T-cell (primary cell): Measurements from ENCODE around the gene CHD3. TPM values are rescaled to one million over a fixed set of nuclear protein-coding genes. Genes with fewer than 3 reads are reported as not detected.

Experiments
- ATAC-seq, 4 experiments: fragments of 200-7000 bp in 3 of 4; fragments of 150-1000 bp in 1 of 4; cut with Tn5 transposase; replicated peaks in 1 of 4; 1 replicate in 3 of 4; 2 replicates in 1 of 4; pipeline ENCODE4 v1.10.0; 2021; ENCODE audit warnings: moderate library complexity in 3 of 4, mild to moderate bottlenecking in 2 of 4, moderate number of reproducible peaks in 1 of 4
- CTCF ChIA-PET, 2 donors: fragments of 300-600 bp; sonication (Branson Sonifier 250); formaldehyde crosslinking; loops; one replicate each; lab custom pipeline; 2022; ENCODE audit warnings: antibody characterized with exemption in 2 of 2; lab: Charles Lee
- POLR2A ChIA-PET, 2 donors: fragments of 300-600 bp; sonication (Branson Sonifier 250); formaldehyde crosslinking; loops; one replicate each; lab custom pipeline; 2022; ENCODE audit warnings: antibody characterized with exemption in 2 of 2; lab: Charles Lee
- DNase-seq, 35 experiments: peaks; one replicate each; pipeline versions ENCODE4 v3.0.0 to v3.0.0-alpha.2; 2013 to 2023
- H3K27ac ChIP-seq: one replicate; pipeline ENCODE4 v1.5.1; 2013; ENCODE audit warnings: low read length
- H3K27me3 ChIP-seq, 2 experiments: replicated peaks in 1 of 2; 1 replicate in 1 of 2; 2 replicates in 1 of 2; pipeline versions ENCODE4 v1.6.1 to v1.7.0; 2013; ENCODE audit warnings: low read length in 1 of 2, mixed read lengths in 1 of 2; ENCODE audit not compliant: control insufficient read depth in 2 of 2, insufficient read depth in 2 of 2; ENCODE audit errors: extremely low read depth in 1 of 2
- H3K36me3 ChIP-seq, 2 donors: 1 replicate in 1 of 2; 2 replicates in 1 of 2; pipeline versions ENCODE4 v1.6.1 to v1.7.0; 2013; ENCODE audit warnings: low read length in 1 of 2; ENCODE audit not compliant: control insufficient read depth in 2 of 2, insufficient read depth in 1 of 2; ENCODE audit errors: extremely low read depth in 1 of 2
- H3K4me1 ChIP-seq, 2 experiments: 1 replicate in 1 of 2; 2 replicates in 1 of 2; pipeline versions ENCODE4 v1.6.1 to v1.7.0; 2013; ENCODE audit warnings: low read length in 2 of 2, mixed read lengths in 1 of 2; ENCODE audit not compliant: insufficient read depth in 2 of 2, control insufficient read depth in 1 of 2; ENCODE audit errors: extremely low read depth in 1 of 2
- H3K4me3 ChIP-seq, 2 donors: 1 replicate in 1 of 2; 2 replicates in 1 of 2; pipeline versions ENCODE4 v1.5.1 to v1.7.0; 2013; ENCODE audit warnings: mild to moderate bottlenecking in 2 of 2, low read length in 1 of 2, moderate library complexity in 1 of 2; ENCODE audit not compliant: control insufficient read depth in 1 of 2; ENCODE audit errors: extremely low read depth in 1 of 2
- H3K9me3 ChIP-seq: 2 replicates; pipeline ENCODE4 v1.7.0; 2013
- H3K27ac Mint-ChIP-seq, 2 donors: one replicate each; pipeline ENCODE4 v1.8.0; 2020 to 2021; ENCODE audit warnings: mild to moderate bottlenecking in 2 of 2, mixed read lengths in 2 of 2
- H3K27me3 Mint-ChIP-seq, 2 donors: one replicate each; pipeline ENCODE4 v1.8.0; 2021 to 2022; ENCODE audit warnings: mixed read lengths in 2 of 2
- H3K36me3 Mint-ChIP-seq: one replicate; pipeline ENCODE4 v1.8.0; 2021; ENCODE audit warnings: mixed read lengths
- H3K4me1 Mint-ChIP-seq, 3 donors: one replicate each; pipeline ENCODE4 v1.8.0; 2020 to 2022; ENCODE audit warnings: mixed read lengths in 3 of 3, mild to moderate bottlenecking in 1 of 3
- H3K4me3 Mint-ChIP-seq, 3 donors: one replicate each; pipeline ENCODE4 v1.8.0; 2020 to 2022; ENCODE audit warnings: mild to moderate bottlenecking in 3 of 3, mixed read lengths in 3 of 3, moderate library complexity in 3 of 3
- H3K9me3 Mint-ChIP-seq, 3 donors: one replicate each; pipeline ENCODE4 v1.8.0; 2020 to 2022; ENCODE audit warnings: mixed read lengths in 3 of 3
- WGBS: methylation state at CpG from one replicate; pipeline ENCODE4 v1.1.5; 2013; ENCODE audit warnings: missing lambda C conversion rate; ENCODE audit not compliant: insufficient coverage; 5-methylcytosine and 5-hydroxymethylcytosine counted together
- total RNA-seq, 35 experiments: library from RNA in 6 of 35; stranded (reverse) in 6 of 35; fragments of 120-200 nt in 1 of 35; gene quantifications; one replicate each; pipeline versions ENCODE4 v1.2.1 to v1.2.4 and lab custom pipeline; 2013 to 2026

CHD3 gene
- total RNA-seq, 5 donors from 2014 or later (not counting 1 experiment from before 2014, with no cell fraction given) = 250 to 331 (median 274) TPM

GRCh38 chr17:7897773-7898172, 9.2 kb downstream of the CHD3 start:
- Histone ChIP-seq H3K9me3 (no peaks in the 10 kb centered on the region), H3K4me3 (no peak overlapping the region), H3K4me1 (no peaks in the 10 kb centered on the region), H3K36me3 (peaks cover 33 to 92% of the 10 kb centered on the region in 2 donors), H3K27me3 (no peaks in the 10 kb centered on the region), H3K27ac (no peak overlapping the region)
- H3K27ac Mint-ChIP-seq = peak overlapping the region; percentile 53 to 71
- ChIA-PET CTCF (interaction anchor here (0.6 to 1.7 kb wide), 6 partner anchors 15 to 82 kb away, joined by 3 to 4 read pairs (median 4); partner anchors contain the start of gene NAA38 (in 1 of the 2)), POLR2A (no interaction called here)
- no peak overlapping the region for H3K4me3 Mint-ChIP-seq
- H3K9me3 Mint-ChIP-seq = no peaks in the 10 kb centered on the region
- H3K27me3 Mint-ChIP-seq = no peaks in the 10 kb centered on the region
- ATAC-seq (peak in 2 of 4 experiments; percentile 46 to 69), DNase-seq (peak in 7 of 35 experiments; percentile 7 to 55 (median 13))
- peaks cover 73% of the 10 kb centered on the region for H3K36me3 Mint-ChIP-seq
- H3K4me1 Mint-ChIP-seq = peaks cover 6 to 11% (median 7%) of the 10 kb centered on the region in 3 donors
- WGBS = 84% methylated on average over 3 of the region's 6 CpGs

GRCh38 chr17:7903154-7904103, 14.8 kb downstream of the CHD3 start:
- CTCF ChIA-PET = no interaction called here
- H3K9me3 Mint-ChIP-seq = no peaks in the 10 kb centered on the region
- no peak overlapping the region for H3K27ac Mint-ChIP-seq
- DNase-seq (no peak), ATAC-seq (no peak)
- no peaks in the 10 kb centered on the region for H3K27me3 Mint-ChIP-seq
- H3K4me1 Mint-ChIP-seq = no peaks in the 10 kb centered on the region
- 96% methylated on average over 17 of the region's 22 CpGs for WGBS
- no peak overlapping the region for H3K4me3 Mint-ChIP-seq
- no peaks in the 10 kb centered on the region for H3K9me3 ChIP-seq
- H3K4me1 ChIP-seq = no peaks in the 10 kb centered on the region
- POLR2A ChIA-PET = no interaction called here
- H3K27me3 ChIP-seq = no peaks in the 10 kb centered on the region
- H3K4me3 ChIP-seq = no peak overlapping the region
- H3K36me3 Mint-ChIP-seq = peaks cover 77% of the 10 kb centered on the region
- no peak overlapping the region for H3K27ac ChIP-seq
- H3K36me3 ChIP-seq = peaks cover 53 to 99% of the 10 kb centered on the region in 2 donors

- H3K4me3 ChIP-seq = no peak overlapping the region
- H3K36me3 Mint-ChIP-seq = peaks cover 68% of the 10 kb centered on the region
- no peaks in the 10 kb centered on the region for H3K27me3 Mint-ChIP-seq
- no peaks in the 10 kb centered on the region for H3K9me3 Mint-ChIP-seq
- H3K36me3 ChIP-seq = peaks cover 54 to 79% of the 10 kb centered on the region in 2 donors
- peaks cover 6 to 16% (median 10%) of the 10 kb centered on the region in 3 donors for H3K4me1 Mint-ChIP-seq
- 97% methylated on average over 20 of the region's 29 CpGs for WGBS
- H3K27ac ChIP-seq = no peak overlapping the region
- H3K4me1 ChIP-seq = peaks cover 0 to 4% of the 10 kb centered on the region in 2 experiments
- ATAC-seq = no peak
- no peak overlapping the region for H3K4me3 Mint-ChIP-seq
- no peaks in the 10 kb centered on the region for H3K27me3 ChIP-seq
- no peak for DNase-seq
- no peaks in the 10 kb centered on the region for H3K9me3 ChIP-seq
- ChIA-PET CTCF (no interaction called here), POLR2A (no interaction called here)
- no peak overlapping the region for H3K27ac Mint-ChIP-seq
These were observed 20.5 kb downstream of the CHD3 start for GRCh38 chr17:7909089-7909488.

GRCh38 chr17:7910281-7910680, 21.7 kb downstream of the CHD3 start:
- DNase-seq (no peak), ATAC-seq (no peak)
- Mint-ChIP-seq H3K9me3 (no peaks in the 10 kb centered on the region), H3K27ac (peak overlapping the region; percentile 8 to 56), H3K27me3 (no peaks in the 10 kb centered on the region), H3K4me3 (no peak overlapping the region), H3K4me1 (peaks cover 13 to 24% (median 17%) of the 10 kb centered on the region in 3 donors), H3K36me3 (peaks cover 56% of the 10 kb centered on the region)
- CTCF ChIA-PET = interaction anchor here in 1 of 2 donors (0.8 kb wide), 1 partner anchor 79 kb away, joined by 3 read pairs; no protein-coding TSS in a partner anchor
- Histone ChIP-seq H3K27ac (no peak overlapping the region), H3K4me1 (peaks cover 6 to 7% of the 10 kb centered on the region in 2 experiments), H3K4me3 (no peak overlapping the region), H3K36me3 (peaks cover 54 to 67% of the 10 kb centered on the region in 2 donors), H3K27me3 (no peaks in the 10 kb centered on the region), H3K9me3 (no peaks in the 10 kb centered on the region)
- POLR2A ChIA-PET = no interaction called here
- 98% methylated on average over 15 of the region's 15 CpGs for WGBS

- Histone ChIP-seq H3K9me3 (no peaks in the 10 kb centered on the region), H3K4me1 (peaks cover 9 to 10% of the 10 kb centered on the region in 2 experiments), H3K27ac (no peak overlapping the region), H3K4me3 (no peak overlapping the region), H3K27me3 (no peaks in the 10 kb centered on the region), H3K36me3 (peaks cover 50 to 63% of the 10 kb centered on the region in 2 donors)
- H3K4me1 Mint-ChIP-seq = peaks cover 17 to 26% (median 21%) of the 10 kb centered on the region in 3 donors
- peaks cover 52% of the 10 kb centered on the region for H3K36me3 Mint-ChIP-seq
- CTCF ChIA-PET = interaction anchor here in 1 of 2 donors (0.8 kb wide), 1 partner anchor 78 kb away, joined by 3 read pairs; no protein-coding TSS in a partner anchor
- peak overlapping the region in 1 of 2 donors; percentile 56 for H3K27ac Mint-ChIP-seq
- no peak for DNase-seq
- no peaks in the 10 kb centered on the region for H3K27me3 Mint-ChIP-seq
- 97% methylated on average over 12 of the region's 13 CpGs for WGBS
- ATAC-seq = no peak
- POLR2A ChIA-PET = no interaction called here
- H3K9me3 Mint-ChIP-seq = no peaks in the 10 kb centered on the region
- H3K4me3 Mint-ChIP-seq = no peak overlapping the region
These were observed 22.1 kb downstream of the CHD3 start for GRCh38 chr17:7910711-7911110.

GRCh38 chr17:7911116-7911515, 22.5 kb downstream of the CHD3 start:
- DNase-seq (no peak), ATAC-seq (no peak)
- Histone ChIP-seq H3K36me3 (peaks cover 46 to 59% of the 10 kb centered on the region in 2 donors), H3K4me1 (peaks cover 9 to 12% of the 10 kb centered on the region in 2 experiments), H3K4me3 (no peak overlapping the region), H3K27ac (no peak overlapping the region), H3K27me3 (no peaks in the 10 kb centered on the region), H3K9me3 (no peaks in the 10 kb centered on the region)
- ChIA-PET POLR2A (no interaction called here), CTCF (interaction anchor here in 1 of 2 donors (0.9 to 1.0 kb wide), 2 partner anchors 51 to 79 kb away, joined by 3 to 4 read pairs; no protein-coding TSS in a partner anchor)
- H3K9me3 Mint-ChIP-seq = no peaks in the 10 kb centered on the region
- peaks cover 48% of the 10 kb centered on the region for H3K36me3 Mint-ChIP-seq
- peaks cover 17 to 26% (median 22%) of the 10 kb centered on the region in 3 donors for H3K4me1 Mint-ChIP-seq
- no peak overlapping the region for H3K4me3 Mint-ChIP-seq
- 56% methylated on average over 3 of the region's 9 CpGs for WGBS
- H3K27me3 Mint-ChIP-seq = no peaks in the 10 kb centered on the region
- peak overlapping the region in 1 of 2 donors; percentile 50 for H3K27ac Mint-ChIP-seq
